DOHH2 (cell line): ENCODE results near the gene PRDM11.

Experiments used
- H3F3A ChIP-seq: fragments of 200-600 bp; sonication (generic), shearing (Covaris generic); 2 replicates; pipeline ENCODE4 v1.6.0; 2016; ENCODE audit warnings: antibody characterized with exemption, mild to moderate bottlenecking; ENCODE audit not compliant: control insufficient read depth, insufficient read depth
- H3K27ac ChIP-seq: fragments of 200-600 bp; sonication (generic); 2 replicates; pipeline ENCODE4 v1.5.1; 2014; ENCODE audit warnings: low read depth, mild to moderate bottlenecking, low read length, moderate library complexity
- H3K27me3 ChIP-seq: fragments of 200-600 bp; sonication (generic); 2 replicates; pipeline ENCODE4 v1.6.1; 2014; ENCODE audit warnings: mild to moderate bottlenecking, low read length, mixed read lengths; ENCODE audit not compliant: control insufficient read depth
- H3K36me3 ChIP-seq: fragments of 200-600 bp; sonication (generic); 2 replicates; pipeline ENCODE4 v1.6.1; 2014; ENCODE audit warnings: mild to moderate bottlenecking, low read length, moderate library complexity, mixed read lengths; ENCODE audit not compliant: control insufficient read depth
- H3K4me1 ChIP-seq: fragments of 200-600 bp; sonication (generic); 2 replicates; pipeline ENCODE4 v1.6.1; 2014; ENCODE audit warnings: mild to moderate bottlenecking, low read length, mixed read lengths; ENCODE audit not compliant: control insufficient read depth
- H3K4me2 ChIP-seq: fragments of 200-600 bp; sonication (generic); 2 replicates; pipeline ENCODE4 v1.6.0; 2014; ENCODE audit warnings: mild to moderate bottlenecking, low read length, moderate library complexity
- H3K4me3 ChIP-seq: fragments of 200-600 bp; sonication (generic); 2 replicates; pipeline ENCODE4 v1.5.1; 2014; ENCODE audit warnings: mild to moderate bottlenecking, low read length, mixed read lengths
- H3K79me2 ChIP-seq: fragments of 200-600 bp; sonication (generic); 2 replicates; pipeline ENCODE4 v1.6.1; 2014; ENCODE audit warnings: mild to moderate bottlenecking, low read length, mixed read lengths; ENCODE audit not compliant: control insufficient read depth
- H3K9me2 ChIP-seq: fragments of 200-600 bp; sonication (generic); replicated peaks from 2 replicates; pipeline ENCODE4 v1.6.1; 2014; ENCODE audit warnings: mild to moderate bottlenecking, low read length, mixed read lengths; ENCODE audit not compliant: control insufficient read depth
- H3K9me3 ChIP-seq: fragments of 200-600 bp; sonication (generic); 2 replicates; pipeline ENCODE4 v1.6.1; 2014; ENCODE audit warnings: antibody characterized with exemption, low read length, mixed read lengths; ENCODE audit not compliant: control insufficient read depth, insufficient read depth
- H4K20me1 ChIP-seq: fragments of 200-600 bp; sonication (generic); 2 replicates; pipeline ENCODE4 v1.6.0; 2014; ENCODE audit warnings: low read depth, mild to moderate bottlenecking, antibody characterized with exemption, low read length, moderate library complexity; ENCODE audit not compliant: control insufficient read depth, insufficient read depth
- EZH2phosphoT487 ChIP-seq: fragments of 200-600 bp; sonication (generic); IDR thresholded peaks from 2 replicates; pipeline ENCODE4 v1.6.1; 2017; ENCODE audit warnings: borderline replicate concordance, mild to moderate bottlenecking, antibody characterized with exemption, low read length, moderate library complexity, mixed read lengths
- TF ChIP-seq, protein P1 (sequence below): fragments of 200-600 bp; sonication (generic); IDR thresholded peaks from one replicate; pipeline ENCODE4 v1.5.1; 2014; ENCODE audit warnings: antibody characterized with exemption, mild to moderate bottlenecking, low read depth, low read length; ENCODE audit not compliant: poor library complexity, severe bottlenecking

Gene PRDM11

DNA sequence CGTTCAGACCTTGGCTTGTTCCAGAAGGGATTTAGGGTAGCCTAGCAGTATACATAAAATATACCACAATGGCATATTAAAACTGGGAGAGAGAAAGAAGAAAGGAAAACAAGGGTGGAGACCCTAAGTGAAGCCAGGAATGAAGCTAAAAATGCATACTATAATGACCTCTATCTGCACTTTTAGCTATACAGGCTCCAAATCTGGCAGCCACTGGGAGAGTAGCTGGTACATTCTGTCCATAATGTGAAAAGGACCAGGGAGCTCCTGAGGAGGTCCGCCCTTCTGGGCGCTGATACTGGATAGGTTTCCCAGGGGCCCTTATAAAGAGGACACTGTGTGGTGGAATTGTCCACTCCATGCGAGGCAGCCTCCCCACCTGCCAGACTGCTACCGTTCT is 42.8 kb downstream of the PRDM11 start:
- no peaks in the 10 kb centered on the region for H3K9me2 ChIP-seq
- H3K4me1 ChIP-seq: no peaks in the 10 kb centered on the region
- H3K9me3 ChIP-seq: no peaks in the 10 kb centered on the region
- no peaks in the 10 kb centered on the region for H3K79me2 ChIP-seq
- H3K27ac ChIP-seq: no peak overlapping the region
- TF ChIP-seq, protein P1, sequence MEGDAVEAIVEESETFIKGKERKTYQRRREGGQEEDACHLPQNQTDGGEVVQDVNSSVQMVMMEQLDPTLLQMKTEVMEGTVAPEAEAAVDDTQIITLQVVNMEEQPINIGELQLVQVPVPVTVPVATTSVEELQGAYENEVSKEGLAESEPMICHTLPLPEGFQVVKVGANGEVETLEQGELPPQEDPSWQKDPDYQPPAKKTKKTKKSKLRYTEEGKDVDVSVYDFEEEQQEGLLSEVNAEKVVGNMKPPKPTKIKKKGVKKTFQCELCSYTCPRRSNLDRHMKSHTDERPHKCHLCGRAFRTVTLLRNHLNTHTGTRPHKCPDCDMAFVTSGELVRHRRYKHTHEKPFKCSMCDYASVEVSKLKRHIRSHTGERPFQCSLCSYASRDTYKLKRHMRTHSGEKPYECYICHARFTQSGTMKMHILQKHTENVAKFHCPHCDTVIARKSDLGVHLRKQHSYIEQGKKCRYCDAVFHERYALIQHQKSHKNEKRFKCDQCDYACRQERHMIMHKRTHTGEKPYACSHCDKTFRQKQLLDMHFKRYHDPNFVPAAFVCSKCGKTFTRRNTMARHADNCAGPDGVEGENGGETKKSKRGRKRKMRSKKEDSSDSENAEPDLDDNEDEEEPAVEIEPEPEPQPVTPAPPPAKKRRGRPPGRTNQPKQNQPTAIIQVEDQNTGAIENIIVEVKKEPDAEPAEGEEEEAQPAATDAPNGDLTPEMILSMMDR: no peak
- TF ChIP-seq EZH2phosphoT487: no peak
- no peak overlapping the region for H3K4me3 ChIP-seq
- no peaks in the 10 kb centered on the region for H3F3A ChIP-seq
- H3K36me3 ChIP-seq: no peaks in the 10 kb centered on the region
- H3K4me2 ChIP-seq: no peak overlapping the region
- H4K20me1 ChIP-seq: no peaks in the 10 kb centered on the region
- H3K27me3 ChIP-seq: no peaks in the 10 kb centered on the region

DNA sequence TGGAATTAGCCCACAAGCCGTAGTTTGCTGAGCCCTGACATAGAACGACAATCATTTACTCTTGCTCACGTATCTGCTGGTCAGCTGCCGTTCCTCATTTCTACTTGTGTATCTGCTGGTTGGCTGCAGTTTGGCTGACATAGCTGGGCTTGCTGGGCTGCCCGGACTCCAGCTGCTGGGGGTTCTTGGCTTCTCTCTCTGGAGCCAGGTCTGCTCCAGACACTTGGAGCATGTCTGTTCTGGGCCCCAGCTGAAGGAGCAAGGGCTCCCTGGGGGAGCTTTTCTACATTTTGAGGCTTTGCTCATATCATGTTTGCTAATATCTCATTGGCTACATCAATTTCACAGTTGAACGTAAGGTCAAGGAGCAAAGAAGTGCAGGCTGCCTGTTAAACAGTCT is 47.3 kb downstream of the PRDM11 start:
- Histone ChIP-seq H3K4me3 (no peak overlapping the region), H3K27me3 (no peaks in the 10 kb centered on the region), H3K4me2 (no peak overlapping the region)

DNA sequence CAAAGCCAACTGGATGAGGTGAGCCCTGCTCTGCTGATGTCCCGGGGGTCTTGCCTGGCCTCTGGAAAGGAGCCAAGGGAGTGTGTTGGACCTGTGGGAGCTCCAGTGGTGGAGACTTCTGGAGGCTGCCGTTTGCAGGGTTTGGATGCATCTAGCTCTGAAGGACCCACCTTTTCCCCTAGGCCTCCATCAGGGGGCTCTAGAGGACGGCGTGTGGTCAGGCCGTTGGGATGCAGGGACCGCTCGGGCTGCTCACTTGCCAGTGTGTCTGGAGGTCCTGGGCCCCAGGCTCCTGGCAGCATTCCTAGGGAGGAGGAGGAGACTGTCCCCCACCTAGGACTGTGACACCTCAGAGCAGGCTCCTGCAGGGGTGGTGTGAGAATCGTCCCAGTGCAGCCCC is 58.3 kb downstream of the PRDM11 start:
- Histone ChIP-seq H3K4me3 (no peak overlapping the region), H3K9me2 (no peaks in the 10 kb centered on the region), H3K9me3 (no peaks in the 10 kb centered on the region), H3K27ac (no peak overlapping the region), H3K4me2 (no peak overlapping the region), H3K4me1 (peaks cover 9% of the 10 kb centered on the region), H3K36me3 (no peaks in the 10 kb centered on the region), H3F3A (no peaks in the 10 kb centered on the region), H3K79me2 (no peaks in the 10 kb centered on the region), H4K20me1 (no peaks in the 10 kb centered on the region), H3K27me3 (no peaks in the 10 kb centered on the region)
- TF ChIP-seq EZH2phosphoT487: no peak
- TF ChIP-seq, protein P1: no peak

More for the DNA sequence above, 47.3 kb downstream of the PRDM11 start:
- no peaks in the 10 kb centered on the region for H3K4me1 ChIP-seq
- no peaks in the 10 kb centered on the region for H3F3A ChIP-seq
- H3K79me2 ChIP-seq: no peaks in the 10 kb centered on the region
- no peak for TF ChIP-seq EZH2phosphoT487
- TF ChIP-seq, protein P1: no peak
- no peaks in the 10 kb centered on the region for H3K9me3 ChIP-seq
- H4K20me1 ChIP-seq: no peaks in the 10 kb centered on the region
- H3K36me3 ChIP-seq: no peaks in the 10 kb centered on the region
- H3K27ac ChIP-seq: no peak overlapping the region
- H3K9me2 ChIP-seq: no peaks in the 10 kb centered on the region

DNA sequence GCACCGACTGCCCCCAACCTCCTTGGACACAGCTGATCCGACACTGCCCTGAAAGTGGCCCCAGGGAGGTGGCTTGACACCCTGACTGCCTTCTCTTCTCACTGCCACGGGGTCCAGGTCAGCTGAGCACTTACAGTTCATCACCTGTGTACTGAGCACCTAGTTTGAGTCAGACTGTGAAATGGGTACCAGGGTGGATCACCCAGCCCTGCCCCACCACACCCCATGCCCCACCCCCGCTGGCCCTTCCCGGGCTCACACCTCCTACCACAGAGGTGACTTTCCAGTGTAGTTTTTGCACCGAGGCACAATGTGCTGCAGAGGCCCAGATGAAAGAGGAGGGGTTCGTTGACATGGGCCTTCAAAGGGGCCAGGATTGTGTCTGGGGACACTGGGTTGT is 59.5 kb downstream of the PRDM11 start:
- no peaks in the 10 kb centered on the region for H3K9me3 ChIP-seq

More for the DNA sequence above, 59.5 kb downstream of the PRDM11 start:
- H3K79me2 ChIP-seq: no peaks in the 10 kb centered on the region
- H3K4me2 ChIP-seq: no peak overlapping the region
- no peaks in the 10 kb centered on the region for H3K36me3 ChIP-seq
- H3K4me1 ChIP-seq: peaks cover 20% of the 10 kb centered on the region
- TF ChIP-seq, protein P1: no peak
- TF ChIP-seq EZH2phosphoT487: no peak
- H3K9me2 ChIP-seq: no peaks in the 10 kb centered on the region
- no peak overlapping the region for H3K4me3 ChIP-seq
- H3F3A ChIP-seq: no peaks in the 10 kb centered on the region
- H3K27ac ChIP-seq: no peak overlapping the region
- no peaks in the 10 kb centered on the region for H4K20me1 ChIP-seq
- H3K27me3 ChIP-seq: no peaks in the 10 kb centered on the region
